ENCODE measurements around the gene PLEKHA3. TPM values are rescaled to one million over a fixed set of nuclear protein-coding genes. Genes with fewer than 3 reads are reported as not detected.
A peak's percentile ranks its signal among the peaks of the same experiment; 100 is the strongest.
"Not testable (repeated sequence)": the region's sequence is repeated elsewhere in the genome, so short reads cannot be mapped to it uniquely, and the experiment has no call there.

Gene PLEKHA3
- total RNA-seq, 1 donor from 2014 or later: 31.6 TPM

- H3K4me3 Mint-ChIP-seq: no peak overlapping the region
- H3K9me3 Mint-ChIP-seq: no peaks in the 10 kb centered on the region
- H3K27ac Mint-ChIP-seq: no peak overlapping the region
- no peaks in the 10 kb centered on the region for H3K27me3 Mint-ChIP-seq (ENCODE audit: insufficient read depth)
- H3K4me1 Mint-ChIP-seq (ENCODE audit: low read depth): peaks cover 27% of the 10 kb centered on the region
- intact Hi-C loops (cut with micrococcal nuclease): loop anchor here (1.0 to 10.0 kb wide), 5 partner anchors 9 to 751 kb away; partner anchors contain the start of genes PJVK, PLEKHA3, PRKRA and SESTD1
- DNase-seq (ENCODE audit: low spot score): no peak
- H3K36me3 Mint-ChIP-seq (ENCODE audit: low read depth): peaks cover 36% of the 10 kb centered on the region
Measured at GRCh38 chr2:178513876-178514275, 33.6 kb downstream of the PLEKHA3 start.

GRCh38 chr2:178514664-178515063 lies 34.4 kb downstream of the PLEKHA3 start:
- H3K36me3 Mint-ChIP-seq (ENCODE audit: low read depth): peaks cover 32% of the 10 kb centered on the region
- intact Hi-C loops (cut with micrococcal nuclease): loop anchor here (1.0 to 10.0 kb wide), 5 partner anchors 9 to 750 kb away; partner anchors contain the start of genes PJVK, PLEKHA3, PRKRA and SESTD1

GRCh38 chr2:178517496-178517895 lies 37.2 kb downstream of the PLEKHA3 start:
- intact Hi-C loops (cut with micrococcal nuclease): loop anchor here (10.0 kb wide), 1 partner anchor 747 kb away; the partner anchor contains the start of gene SESTD1
- Mint-ChIP-seq H3K4me3 (no peak overlapping the region), H3K4me1 (ENCODE audit: low read depth) (peaks cover 39% of the 10 kb centered on the region), H3K9me3 (peaks cover 7% of the 10 kb centered on the region), H3K27ac (no peak overlapping the region), H3K27me3 (ENCODE audit: insufficient read depth) (no peaks in the 10 kb centered on the region), H3K36me3 (ENCODE audit: low read depth) (peaks cover 31% of the 10 kb centered on the region)
- no peak for DNase-seq (ENCODE audit: low spot score)

More at GRCh38 chr2:178514664-178515063, 34.4 kb downstream of the PLEKHA3 start:
- DNase-seq (ENCODE audit: low spot score): peak; percentile 17
- H3K27me3 Mint-ChIP-seq (ENCODE audit: insufficient read depth): no peaks in the 10 kb centered on the region
- H3K9me3 Mint-ChIP-seq: no peaks in the 10 kb centered on the region
- peak overlapping the region; percentile 82 for H3K27ac Mint-ChIP-seq
- H3K4me3 Mint-ChIP-seq: peak overlapping the region; percentile 30
- H3K4me1 Mint-ChIP-seq (ENCODE audit: low read depth): peaks cover 27% of the 10 kb centered on the region

GRCh38 chr2:178521304-178522150 lies 41.3 kb downstream of the PLEKHA3 start:
- DNase-seq (ENCODE audit: low spot score): no peak
- Mint-ChIP-seq H3K4me3 (peak overlapping the region; percentile 31), H3K36me3 (ENCODE audit: low read depth) (peaks cover 18% of the 10 kb centered on the region), H3K4me1 (ENCODE audit: low read depth) (peaks cover 35% of the 10 kb centered on the region), H3K27ac (peak overlapping the region; percentile 26), H3K27me3 (ENCODE audit: insufficient read depth) (no peaks in the 10 kb centered on the region), H3K9me3 (peaks cover 7% of the 10 kb centered on the region)
- intact Hi-C loops (cut with micrococcal nuclease): loop anchor here (1.0 to 5.0 kb wide), 5 partner anchors 9 to 1486 kb away; partner anchors contain the start of genes CWC22, OSBPL6 and RBM45

- no peaks in the 10 kb centered on the region for H3K27me3 Mint-ChIP-seq (ENCODE audit: insufficient read depth)
Measured at GRCh38 chr2:178522950-178523595, 42.8 kb downstream of the PLEKHA3 start.

GRCh38 chr2:178523596-178524134 lies 43.4 kb downstream of the PLEKHA3 start:
- intact Hi-C loops (cut with micrococcal nuclease): loop anchor here (1.0 to 5.0 kb wide), 7 partner anchors 9 to 1484 kb away; partner anchors contain the start of genes CWC22, FKBP7, OSBPL6 and PJVK
- Mint-ChIP-seq H3K27me3 (ENCODE audit: insufficient read depth) (no peaks in the 10 kb centered on the region), H3K4me1 (ENCODE audit: low read depth) (peaks cover 45% of the 10 kb centered on the region), H3K27ac (peak overlapping the region; percentile 92), H3K4me3 (peak overlapping the region; percentile 99), H3K36me3 (ENCODE audit: low read depth) (peaks cover 9% of the 10 kb centered on the region), H3K9me3 (peaks cover 7% of the 10 kb centered on the region)
- no peak for DNase-seq (ENCODE audit: low spot score)

More at GRCh38 chr2:178522950-178523595, 42.8 kb downstream of the PLEKHA3 start:
- peak overlapping the region; percentile 99 for H3K4me3 Mint-ChIP-seq
- peak; percentile 80 for DNase-seq (ENCODE audit: low spot score)
- H3K36me3 Mint-ChIP-seq (ENCODE audit: low read depth): peaks cover 13% of the 10 kb centered on the region
- H3K4me1 Mint-ChIP-seq (ENCODE audit: low read depth): peaks cover 42% of the 10 kb centered on the region
- H3K9me3 Mint-ChIP-seq: peaks cover 7% of the 10 kb centered on the region
- intact Hi-C loops (cut with micrococcal nuclease): loop anchor here (1.0 to 5.0 kb wide), 8 partner anchors 7 to 1484 kb away; partner anchors contain the start of genes CWC22, FKBP7, OSBPL6 and PJVK
- H3K27ac Mint-ChIP-seq: peak overlapping the region; percentile 92

- H3K27ac Mint-ChIP-seq; DNase-seq (ENCODE audit: low spot score); intact Hi-C loops (cut with micrococcal nuclease); H3K9me3 Mint-ChIP-seq; H3K4me3 Mint-ChIP-seq; H3K36me3 Mint-ChIP-seq (ENCODE audit: low read depth); H3K27me3 Mint-ChIP-seq (ENCODE audit: insufficient read depth): not testable (repeated sequence)
- peaks cover 50% of the 10 kb centered on the region for H3K4me1 Mint-ChIP-seq (ENCODE audit: low read depth)
Measured at GRCh38 chr2:178525010-178525409, 44.8 kb downstream of the PLEKHA3 start.

GRCh38 chr2:178525460-178525859 lies 45.2 kb downstream of the PLEKHA3 start:
- intact Hi-C loops (cut with micrococcal nuclease); H3K9me3 Mint-ChIP-seq; DNase-seq (ENCODE audit: low spot score); H3K27me3 Mint-ChIP-seq (ENCODE audit: insufficient read depth); H3K27ac Mint-ChIP-seq; H3K36me3 Mint-ChIP-seq (ENCODE audit: low read depth): not testable (repeated sequence)
- H3K4me3 Mint-ChIP-seq: peak overlapping the region; percentile 25
- peaks cover 53% of the 10 kb centered on the region for H3K4me1 Mint-ChIP-seq (ENCODE audit: low read depth)

- no peak for DNase-seq (ENCODE audit: low spot score)
- Mint-ChIP-seq H3K4me3 (no peak overlapping the region), H3K9me3 (peaks cover 7% of the 10 kb centered on the region), H3K4me1 (ENCODE audit: low read depth) (peaks cover 57% of the 10 kb centered on the region), H3K27me3 (ENCODE audit: insufficient read depth) (no peaks in the 10 kb centered on the region), H3K36me3 (ENCODE audit: low read depth) (peaks cover 10% of the 10 kb centered on the region), H3K27ac (no peak overlapping the region)
- intact Hi-C loops (cut with micrococcal nuclease): no loop called here
Measured at GRCh38 chr2:178526256-178526655, 46.0 kb downstream of the PLEKHA3 start.

GRCh38 chr2:178527592-178527991 lies 47.3 kb downstream of the PLEKHA3 start:
- no peaks in the 10 kb centered on the region for H3K9me3 Mint-ChIP-seq
- peaks cover 15% of the 10 kb centered on the region for H3K36me3 Mint-ChIP-seq (ENCODE audit: low read depth)
- H3K4me3 Mint-ChIP-seq: no peak overlapping the region
- peaks cover 56% of the 10 kb centered on the region for H3K4me1 Mint-ChIP-seq (ENCODE audit: low read depth)
- no peak for DNase-seq (ENCODE audit: low spot score)
- intact Hi-C loops (cut with micrococcal nuclease): no loop called here
- H3K27me3 Mint-ChIP-seq (ENCODE audit: insufficient read depth): no peaks in the 10 kb centered on the region
- H3K27ac Mint-ChIP-seq: no peak overlapping the region

GRCh38 chr2:178528647-178529046 lies 48.4 kb downstream of the PLEKHA3 start:
- H3K4me3 Mint-ChIP-seq: no peak overlapping the region
- intact Hi-C loops (cut with micrococcal nuclease): no loop called here
- peaks cover 55% of the 10 kb centered on the region for H3K4me1 Mint-ChIP-seq (ENCODE audit: low read depth)
- DNase-seq (ENCODE audit: low spot score): no peak
- no peaks in the 10 kb centered on the region for H3K27me3 Mint-ChIP-seq (ENCODE audit: insufficient read depth)
- H3K36me3 Mint-ChIP-seq (ENCODE audit: low read depth): peaks cover 24% of the 10 kb centered on the region
- no peaks in the 10 kb centered on the region for H3K9me3 Mint-ChIP-seq
- H3K27ac Mint-ChIP-seq: no peak overlapping the region

- H3K36me3 Mint-ChIP-seq (ENCODE audit: low read depth): peaks cover 29% of the 10 kb centered on the region
- H3K27ac Mint-ChIP-seq: no peak overlapping the region
- DNase-seq (ENCODE audit: low spot score): no peak
- peaks cover 49% of the 10 kb centered on the region for H3K4me1 Mint-ChIP-seq (ENCODE audit: low read depth)
- H3K9me3 Mint-ChIP-seq: peaks cover 3% of the 10 kb centered on the region
- intact Hi-C loops (cut with micrococcal nuclease): no loop called here
- H3K4me3 Mint-ChIP-seq: no peak overlapping the region
- no peaks in the 10 kb centered on the region for H3K27me3 Mint-ChIP-seq (ENCODE audit: insufficient read depth)
Measured at GRCh38 chr2:178529194-178529593, 48.9 kb downstream of the PLEKHA3 start.
